Activated T-helper 1 cell treated with anti-CD3 and anti-CD28 coated beads, Interleukin-12 subunit alpha, Interleukin-12 subunit beta, Interleukin-2, Interleukin-4 antibody, amounts not matched to agents 30 ng/mL and 10 ng/mL and 1 ng/mL, durations not matched to agents 14 hours and 24 hours and 36 hours (primary cell): ENCODE results near the gene ZFP82. TPM values are rescaled to one million over a fixed set of nuclear protein-coding genes. Genes with fewer than 3 reads are reported as not detected.

Experiments used
- DNase-seq: peaks from one replicate; pipeline ENCODE4 v3.0.0; 2021; ENCODE audit warnings: low spot score
- H3K27ac Mint-ChIP-seq: one replicate; pipeline ENCODE4 v1.8.0; 2021; ENCODE audit warnings: mild to moderate bottlenecking, mixed read lengths
- H3K27me3 Mint-ChIP-seq: one replicate; pipeline ENCODE4 v1.8.0; 2022; ENCODE audit warnings: mild to moderate bottlenecking, moderate library complexity, mixed read lengths; ENCODE audit not compliant: insufficient read depth
- H3K36me3 Mint-ChIP-seq: one replicate; pipeline ENCODE4 v1.8.0; 2021; ENCODE audit warnings: low read depth, mixed read lengths
- H3K4me1 Mint-ChIP-seq: one replicate; pipeline ENCODE4 v1.8.0; 2021; ENCODE audit warnings: low read depth, mixed read lengths
- H3K4me3 Mint-ChIP-seq: one replicate; pipeline ENCODE4 v1.8.0; 2021; ENCODE audit warnings: mild to moderate bottlenecking, moderate library complexity, mixed read lengths
- H3K9me3 Mint-ChIP-seq: one replicate; pipeline ENCODE4 v1.8.0; 2021; ENCODE audit warnings: mixed read lengths
- intact Hi-C: fragments of 100-400 bp; cut with micrococcal nuclease; formaldehyde crosslinking; loops from one replicate; pipeline ENCODE4 v1.15.1; 2024
- total RNA-seq: library from RNA; stranded (reverse); gene quantifications from 2 replicates; pipeline ENCODE4 v1.2.3, GENCODE V29; 2022

The ZFP82 gene
- total RNA-seq: 5.1 and 5.3 TPM in 2 replicates

DNA sequence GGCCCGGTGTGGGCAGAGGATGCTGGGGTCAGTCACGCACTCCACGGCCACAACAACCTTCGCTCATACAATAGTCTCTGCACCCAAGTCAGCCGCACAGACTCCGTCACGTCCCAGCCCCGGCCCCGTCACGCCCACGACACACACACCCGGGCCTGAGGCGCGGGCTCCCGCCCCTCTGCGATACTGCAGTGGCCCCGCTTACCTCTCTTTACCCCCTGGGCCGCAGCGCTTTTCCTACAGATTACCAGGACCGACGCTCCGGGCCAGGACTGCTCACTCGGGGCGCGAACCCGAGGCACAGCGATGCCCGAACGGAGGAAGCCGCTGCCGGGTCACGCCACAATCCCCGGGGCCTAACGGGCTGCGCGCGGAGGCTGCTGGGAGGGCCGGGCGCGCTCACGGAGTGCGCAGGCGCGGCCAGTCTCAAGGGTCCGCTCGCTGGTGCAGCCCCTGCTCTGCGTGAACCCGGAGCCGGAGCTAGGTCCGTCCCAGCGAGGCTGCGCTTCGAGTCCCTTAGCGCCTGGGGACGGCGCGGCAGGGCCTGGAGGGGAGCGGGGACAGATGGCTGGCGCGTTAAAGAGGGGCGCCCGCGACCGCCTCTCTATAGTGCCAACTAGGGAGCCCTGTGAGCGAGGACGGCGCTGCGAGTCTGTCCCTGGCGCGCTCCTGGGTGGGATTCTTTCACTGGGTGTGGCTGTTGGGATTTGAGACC, at the start of gene ZFP82:
ZFP82 (minus strand) TSS at position 358 of the 715 bp plus-strand sequence. CDS start 8,855 bp downstream, outside the sequence.
- Mint-ChIP-seq H3K4me3 (peak within 1 kb of the TSS; percentile 93), H3K27ac (peak within 1 kb of the TSS; percentile 94), H3K27me3 (peaks cover 5% of the 10 kb centered on the region), H3K4me1 (peaks cover 18% of the 10 kb centered on the region), H3K36me3 (peaks cover 22% of the 10 kb centered on the region), H3K9me3 (peaks cover 46% of the 10 kb centered on the region)
- peak; percentile 73 for DNase-seq
- intact Hi-C loops: loop anchor here (1.0 to 5.0 kb wide), 7 partner anchors 39 to 799 kb away; partner anchors contain the start of genes ZFP14, ZNF260, ZNF383 and ZNF565

DNA sequence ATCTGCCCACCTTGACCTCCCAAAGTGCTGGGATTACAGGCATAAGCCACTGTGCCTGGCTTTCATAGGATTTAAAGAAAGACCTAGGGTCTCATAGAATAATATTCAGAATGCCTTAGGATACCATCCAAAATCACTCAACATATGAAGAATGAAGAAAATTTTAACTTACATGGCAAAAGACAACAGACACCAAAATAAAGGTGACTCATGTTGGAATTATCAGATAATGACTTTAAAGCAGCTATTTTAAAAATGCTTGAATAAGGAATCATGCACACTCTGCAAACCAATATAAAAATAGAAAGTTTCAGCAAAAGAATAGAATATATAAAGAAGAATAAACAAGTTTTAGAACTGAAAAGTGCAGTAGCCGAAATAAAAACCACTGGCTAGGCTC, 41.6 kb upstream of the ZFP82 start:
- Mint-ChIP-seq H3K4me1 (no peaks in the 10 kb centered on the region), H3K36me3 (peaks cover 12% of the 10 kb centered on the region), H3K27me3 (no peaks in the 10 kb centered on the region), H3K4me3 (no peak overlapping the region), H3K9me3 (peaks cover 56% of the 10 kb centered on the region), H3K27ac (no peak overlapping the region)
- no peak for DNase-seq
- intact Hi-C loops: no loop called here

DNA sequence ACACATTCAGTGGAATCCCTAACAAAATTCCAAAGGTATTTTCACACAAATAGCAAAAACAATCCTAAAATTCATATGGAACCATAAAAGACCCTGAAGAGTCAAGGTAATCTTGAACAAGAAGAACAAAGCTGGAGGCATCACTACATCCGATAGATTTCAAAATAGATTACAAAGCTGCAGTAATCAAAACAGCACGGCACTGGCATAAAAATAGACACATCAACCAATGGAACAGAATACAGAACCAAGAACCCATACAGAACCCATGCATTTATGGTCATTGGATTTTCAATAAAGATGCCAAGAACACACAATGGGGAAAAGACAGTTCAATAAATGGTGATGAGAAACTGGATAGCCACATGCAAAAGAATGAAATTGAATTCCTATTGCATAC, 38.4 kb upstream of the ZFP82 start:
- Mint-ChIP-seq H3K4me3 (no peak overlapping the region), H3K27me3 (no peaks in the 10 kb centered on the region), H3K27ac (no peak overlapping the region), H3K4me1 (no peaks in the 10 kb centered on the region), H3K9me3 (peaks cover 58% of the 10 kb centered on the region), H3K36me3 (peaks cover 20% of the 10 kb centered on the region)
- no peak for DNase-seq
- intact Hi-C loops: no loop called here

DNA sequence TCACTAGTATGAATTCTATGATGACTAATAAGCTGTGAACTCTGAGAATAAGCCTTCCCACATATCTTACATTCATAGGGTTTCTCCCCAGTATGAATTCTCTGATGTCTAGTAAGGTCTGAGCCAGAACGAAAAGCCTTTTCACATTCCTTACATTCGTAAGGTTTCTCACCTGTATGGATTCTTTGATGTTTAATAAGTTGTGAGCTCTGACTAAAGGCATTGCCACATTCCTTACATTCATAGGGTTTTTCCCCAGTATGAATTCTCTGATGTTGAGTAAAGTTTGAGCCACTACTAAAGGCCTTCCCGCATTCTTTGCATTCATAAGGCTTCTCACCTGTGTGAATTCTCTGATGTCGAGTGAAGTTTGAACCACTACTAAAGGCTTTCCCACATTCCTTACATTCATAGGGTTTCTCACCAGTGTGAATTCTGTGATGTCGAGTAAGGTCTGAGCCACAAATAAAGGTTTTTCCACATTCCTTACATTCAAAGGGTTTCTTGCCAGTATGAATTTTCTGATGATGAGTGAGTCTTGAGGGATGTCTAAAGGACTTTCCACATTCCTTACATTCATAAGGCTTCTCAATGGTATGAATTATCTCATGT, 30.7 kb upstream of the ZFP82 start:
- no peaks in the 10 kb centered on the region for H3K4me1 Mint-ChIP-seq
- H3K36me3 Mint-ChIP-seq: peaks cover 26% of the 10 kb centered on the region
- intact Hi-C loops: no loop called here
- no peaks in the 10 kb centered on the region for H3K27me3 Mint-ChIP-seq
- no peak overlapping the region for H3K27ac Mint-ChIP-seq
- H3K4me3 Mint-ChIP-seq: no peak overlapping the region
- DNase-seq: no peak
- peaks cover 60% of the 10 kb centered on the region for H3K9me3 Mint-ChIP-seq

DNA sequence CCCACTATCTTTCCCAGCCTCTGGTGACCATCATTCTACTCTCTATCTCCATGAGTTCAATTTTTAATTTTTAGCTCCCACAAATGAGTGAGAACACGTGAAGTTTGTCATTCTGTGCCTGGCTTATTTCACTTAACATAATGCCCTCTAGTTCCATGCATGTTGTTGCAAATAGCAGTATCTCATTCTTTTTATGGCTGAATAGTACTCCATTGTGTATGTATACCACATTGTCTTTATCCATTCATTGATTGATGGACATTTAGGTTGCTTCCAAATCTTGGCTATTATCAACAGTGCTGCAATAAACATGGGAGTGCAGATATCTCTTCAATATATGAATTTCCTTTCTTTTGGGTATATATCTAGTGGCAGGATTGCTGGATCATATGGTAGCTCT, 22.9 kb upstream of the ZFP82 start:
- Mint-ChIP-seq H3K9me3 (peaks cover 42% of the 10 kb centered on the region), H3K4me3 (no peak overlapping the region), H3K4me1 (no peaks in the 10 kb centered on the region), H3K27me3 (no peaks in the 10 kb centered on the region), H3K27ac (no peak overlapping the region), H3K36me3 (peaks cover 2% of the 10 kb centered on the region)
- no peak for DNase-seq
- intact Hi-C loops: no loop called here

DNA sequence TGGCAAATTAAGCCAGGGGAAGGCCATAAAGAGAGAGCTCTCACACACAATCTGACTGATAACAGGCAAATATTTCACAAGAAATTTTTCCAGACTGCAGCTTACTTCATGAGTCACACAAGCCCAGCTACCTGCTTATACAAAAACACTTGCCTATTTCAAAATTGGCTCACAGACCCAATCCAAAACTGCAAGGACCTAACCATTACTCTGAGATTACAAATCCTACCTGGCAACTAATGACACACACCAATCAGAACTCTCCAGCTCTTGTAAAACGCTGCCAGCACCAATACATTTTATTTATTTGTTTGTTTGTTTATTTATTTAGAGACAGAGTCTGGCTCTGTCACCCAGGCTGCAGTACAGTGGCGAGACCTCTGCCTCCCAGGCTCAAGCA, 18.1 kb upstream of the ZFP82 start:
- no peak for DNase-seq
- peaks cover 40% of the 10 kb centered on the region for H3K9me3 Mint-ChIP-seq
- no peaks in the 10 kb centered on the region for H3K27me3 Mint-ChIP-seq
- H3K4me3 Mint-ChIP-seq: no peak overlapping the region
- H3K4me1 Mint-ChIP-seq: no peaks in the 10 kb centered on the region
- intact Hi-C loops: no loop called here
- no peak overlapping the region for H3K27ac Mint-ChIP-seq
- no peaks in the 10 kb centered on the region for H3K36me3 Mint-ChIP-seq

DNA sequence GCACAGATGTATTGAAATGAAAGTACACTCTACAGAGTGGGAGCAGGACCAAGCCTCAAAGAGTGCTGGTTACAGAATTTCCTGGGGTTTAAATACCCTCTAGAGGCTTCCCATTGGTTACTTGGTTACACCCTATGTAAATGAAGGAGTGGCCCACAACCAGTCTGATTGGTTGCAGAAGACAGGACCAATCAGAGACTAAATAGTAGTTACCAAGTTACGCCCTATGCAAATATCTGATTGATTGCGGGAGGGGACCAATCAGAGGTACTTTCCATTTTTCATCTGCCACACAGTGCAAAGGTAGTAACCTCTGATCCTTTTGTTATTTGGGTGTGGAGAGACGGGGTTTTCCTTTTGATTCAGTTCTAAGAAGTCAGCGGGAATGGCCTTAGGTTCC, 5.5 kb upstream of the ZFP82 start:
- intact Hi-C loops: no loop called here
- no peak overlapping the region for H3K4me3 Mint-ChIP-seq
- H3K27ac Mint-ChIP-seq: no peak overlapping the region
- peaks cover 4% of the 10 kb centered on the region for H3K4me1 Mint-ChIP-seq
- H3K36me3 Mint-ChIP-seq: peaks cover 3% of the 10 kb centered on the region
- H3K9me3 Mint-ChIP-seq: peaks cover 55% of the 10 kb centered on the region
- DNase-seq: no peak
- H3K27me3 Mint-ChIP-seq: peaks cover 5% of the 10 kb centered on the region

DNA sequence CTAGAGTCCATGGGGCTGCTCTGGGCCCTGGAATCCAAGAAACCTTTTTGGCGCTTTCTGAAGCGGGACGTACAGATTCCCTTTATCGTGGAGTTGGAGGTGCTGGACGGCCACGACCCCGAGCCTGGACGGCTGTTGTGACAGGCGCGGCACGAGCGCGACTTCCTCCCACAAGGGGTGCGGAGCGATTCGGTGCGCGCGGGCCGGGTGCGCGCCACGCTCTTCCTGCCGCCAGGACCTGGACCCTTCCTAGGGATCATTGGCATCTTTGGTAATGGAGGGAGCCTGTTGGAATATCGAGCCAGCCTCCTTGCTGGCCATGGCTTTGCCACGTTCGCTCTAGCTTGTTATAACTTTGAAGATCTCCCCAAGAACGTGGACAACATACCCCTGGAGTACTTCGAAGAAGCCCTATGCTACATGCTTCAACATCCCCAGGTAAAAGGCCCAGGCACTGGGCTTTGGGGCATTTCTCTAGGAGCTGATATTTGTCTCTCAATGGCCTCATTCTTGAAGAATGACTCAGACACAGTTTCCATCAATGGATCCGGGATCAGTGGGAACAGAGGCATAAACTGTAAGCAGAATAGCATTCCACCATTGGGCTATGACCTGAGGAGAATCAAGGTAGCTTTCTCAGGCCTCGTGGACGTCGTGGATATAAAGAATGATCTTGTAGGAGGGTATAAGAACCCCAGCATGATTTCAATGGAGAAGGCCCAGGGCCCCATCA, 3.5 kb upstream of the ZFP82 start:
- peaks cover 13% of the 10 kb centered on the region for H3K36me3 Mint-ChIP-seq
- H3K4me3 Mint-ChIP-seq: peak overlapping the region; percentile 15
- intact Hi-C loops: no loop called here
- H3K4me1 Mint-ChIP-seq: peaks cover 18% of the 10 kb centered on the region
- DNase-seq: no peak
- H3K9me3 Mint-ChIP-seq: peaks cover 56% of the 10 kb centered on the region
- peaks cover 5% of the 10 kb centered on the region for H3K27me3 Mint-ChIP-seq
- no peak overlapping the region for H3K27ac Mint-ChIP-seq

DNA sequence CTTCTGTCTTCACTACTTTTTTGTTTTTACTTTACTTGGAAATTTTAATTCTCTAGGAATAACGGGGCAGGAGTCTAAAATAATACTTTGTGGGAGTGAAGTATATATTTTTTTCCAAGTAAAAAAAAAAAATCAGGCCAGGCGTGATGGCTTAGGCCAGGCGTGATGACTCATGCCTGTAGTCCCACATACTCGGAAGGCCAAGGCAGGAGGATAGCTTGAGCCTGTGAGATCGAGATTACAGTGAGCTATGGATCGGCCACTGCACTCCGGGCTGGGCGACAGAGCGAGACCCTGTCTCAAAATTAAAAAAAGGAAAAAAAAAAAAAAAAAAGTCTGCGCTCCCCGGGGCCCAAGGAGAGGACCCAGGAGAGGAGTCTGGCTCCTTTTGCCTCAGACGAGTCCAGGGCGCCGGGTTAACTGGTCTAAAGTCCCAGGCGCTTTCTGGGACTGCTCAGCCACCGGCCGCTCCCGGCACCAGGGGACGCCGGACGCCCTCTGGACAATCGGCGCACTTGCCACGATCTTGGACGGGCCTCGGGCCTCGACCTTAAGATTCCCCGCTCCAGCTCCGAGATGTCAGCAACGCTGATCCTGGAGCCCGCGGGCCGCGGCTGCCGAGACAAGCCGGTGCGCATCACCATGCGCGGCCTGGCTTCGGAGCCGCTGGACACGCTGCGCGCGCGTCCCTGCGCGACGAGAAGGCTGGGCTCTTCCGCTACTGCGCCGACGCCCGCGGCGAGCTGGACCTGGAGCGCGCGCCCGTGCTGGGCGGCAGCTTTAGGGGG, 2.7 kb upstream of the ZFP82 start:
- Mint-ChIP-seq H3K27me3 (peaks cover 5% of the 10 kb centered on the region), H3K9me3 (peaks cover 56% of the 10 kb centered on the region), H3K27ac (no peak overlapping the region), H3K36me3 (peaks cover 13% of the 10 kb centered on the region), H3K4me3 (no peak overlapping the region), H3K4me1 (peaks cover 18% of the 10 kb centered on the region)
- DNase-seq: no peak
- intact Hi-C loops: no loop called here

DNA sequence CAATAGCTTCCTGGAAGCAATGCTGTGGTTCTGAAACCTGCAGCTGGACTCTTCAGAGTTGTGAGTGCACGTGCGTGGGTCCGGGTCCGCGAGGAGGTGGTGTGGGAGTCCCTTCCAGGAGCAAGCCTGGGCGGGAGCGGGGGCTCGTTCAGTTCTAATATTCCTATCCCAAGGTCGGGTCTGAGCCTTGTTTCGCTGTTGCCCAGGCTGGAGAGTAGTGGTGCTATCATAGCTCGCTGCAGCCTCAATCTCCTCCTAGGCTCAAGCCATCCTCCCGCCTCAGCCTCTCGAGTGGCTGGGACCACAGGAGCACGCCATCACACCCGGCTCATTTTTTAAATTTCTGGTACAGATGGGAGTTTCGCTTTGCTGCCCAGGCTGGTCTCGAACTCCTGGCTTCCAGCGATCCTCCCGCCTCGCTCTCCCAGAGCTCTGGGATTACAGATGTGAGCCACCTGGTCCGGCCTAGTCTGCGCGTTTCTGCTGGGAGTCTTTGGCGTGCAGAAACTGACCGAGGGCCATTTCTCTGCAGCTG, 625 bp downstream of the ZFP82 start:
- H3K4me3 Mint-ChIP-seq: peak overlapping the region; percentile 93
- no peak for DNase-seq
- H3K9me3 Mint-ChIP-seq: peaks cover 48% of the 10 kb centered on the region
- H3K36me3 Mint-ChIP-seq: peaks cover 25% of the 10 kb centered on the region
- H3K27me3 Mint-ChIP-seq: peaks cover 5% of the 10 kb centered on the region
- intact Hi-C loops: loop anchor here (1.0 to 5.0 kb wide), 7 partner anchors 39 to 799 kb away; partner anchors contain the start of genes ZFP14, ZNF260, ZNF383 and ZNF565
- peak overlapping the region; percentile 94 for H3K27ac Mint-ChIP-seq
- H3K4me1 Mint-ChIP-seq: peaks cover 18% of the 10 kb centered on the region

DNA sequence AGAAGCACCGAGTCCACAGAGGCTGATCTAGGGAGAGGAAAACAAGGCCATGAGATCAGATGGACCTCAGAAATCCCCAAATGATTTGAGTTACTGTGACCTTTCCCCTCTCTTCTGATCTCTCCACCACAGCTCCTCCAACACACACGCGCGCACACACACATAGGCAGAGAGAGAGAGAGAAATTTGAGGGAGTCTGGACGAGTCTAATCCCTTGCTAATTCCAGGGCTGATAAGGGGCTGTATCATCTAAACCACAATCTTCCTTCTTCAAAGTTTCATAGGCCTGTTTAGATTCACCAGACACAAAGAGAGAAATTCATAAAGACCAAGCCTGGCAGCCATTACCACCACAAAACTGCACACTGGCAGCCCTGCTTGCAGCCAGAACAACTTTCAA, 8.6 kb downstream of the ZFP82 start:
- Mint-ChIP-seq H3K36me3 (peaks cover 51% of the 10 kb centered on the region), H3K9me3 (peaks cover 53% of the 10 kb centered on the region), H3K4me3 (no peak overlapping the region), H3K4me1 (no peaks in the 10 kb centered on the region), H3K27me3 (no peaks in the 10 kb centered on the region), H3K27ac (no peak overlapping the region)
- DNase-seq: no peak
- intact Hi-C loops: no loop called here

DNA sequence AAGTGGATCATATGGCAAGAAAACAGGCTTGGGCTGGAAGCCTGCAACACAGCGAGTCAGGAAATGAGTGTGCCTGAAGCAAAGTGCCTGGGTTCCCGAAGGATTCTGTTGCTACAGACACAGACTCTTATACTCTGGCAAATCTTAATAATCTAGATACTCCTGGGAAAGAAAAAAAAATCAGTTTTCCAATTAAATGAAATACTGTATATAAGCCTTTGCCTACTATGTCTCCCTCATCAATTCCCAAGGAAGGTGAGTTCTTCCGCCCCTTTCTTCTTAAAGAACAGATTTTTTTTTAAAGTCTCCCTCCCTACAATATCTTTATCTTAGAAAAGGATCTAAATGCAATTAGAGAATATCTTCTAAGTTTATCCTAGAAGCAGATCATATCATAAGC, 10.3 kb downstream of the ZFP82 start:
- DNase-seq: no peak
- Mint-ChIP-seq H3K27ac (no peak overlapping the region), H3K36me3 (peaks cover 58% of the 10 kb centered on the region), H3K27me3 (no peaks in the 10 kb centered on the region), H3K9me3 (peaks cover 60% of the 10 kb centered on the region), H3K4me3 (no peak overlapping the region), H3K4me1 (no peaks in the 10 kb centered on the region)
- intact Hi-C loops: no loop called here
